Upper lobe of left lung (tissue), 4 donors: ENCODE data around the gene PPP6R1.

Experiments
- POLR2A ChIP-seq, 4 donors: fragments of 450-650 bp; IDR thresholded peaks; one replicate each; pipeline ENCODE4 v1.5.1; 2016 to 2017; ENCODE audit warnings: antibody characterized with exemption in 4 of 4, mild to moderate bottlenecking in 2 of 4
- TF ChIP-seq, protein P1 (sequence below), 6 experiments: fragments of 450-650 bp in 4 of 6; fragments of 200-600 bp in 2 of 6; sonication (generic) in 2 of 6; IDR thresholded peaks; one replicate each; pipeline ENCODE4 v1.5.1; 2016 to 2019; ENCODE audit warnings: antibody characterized with exemption in 6 of 6

DNA sequence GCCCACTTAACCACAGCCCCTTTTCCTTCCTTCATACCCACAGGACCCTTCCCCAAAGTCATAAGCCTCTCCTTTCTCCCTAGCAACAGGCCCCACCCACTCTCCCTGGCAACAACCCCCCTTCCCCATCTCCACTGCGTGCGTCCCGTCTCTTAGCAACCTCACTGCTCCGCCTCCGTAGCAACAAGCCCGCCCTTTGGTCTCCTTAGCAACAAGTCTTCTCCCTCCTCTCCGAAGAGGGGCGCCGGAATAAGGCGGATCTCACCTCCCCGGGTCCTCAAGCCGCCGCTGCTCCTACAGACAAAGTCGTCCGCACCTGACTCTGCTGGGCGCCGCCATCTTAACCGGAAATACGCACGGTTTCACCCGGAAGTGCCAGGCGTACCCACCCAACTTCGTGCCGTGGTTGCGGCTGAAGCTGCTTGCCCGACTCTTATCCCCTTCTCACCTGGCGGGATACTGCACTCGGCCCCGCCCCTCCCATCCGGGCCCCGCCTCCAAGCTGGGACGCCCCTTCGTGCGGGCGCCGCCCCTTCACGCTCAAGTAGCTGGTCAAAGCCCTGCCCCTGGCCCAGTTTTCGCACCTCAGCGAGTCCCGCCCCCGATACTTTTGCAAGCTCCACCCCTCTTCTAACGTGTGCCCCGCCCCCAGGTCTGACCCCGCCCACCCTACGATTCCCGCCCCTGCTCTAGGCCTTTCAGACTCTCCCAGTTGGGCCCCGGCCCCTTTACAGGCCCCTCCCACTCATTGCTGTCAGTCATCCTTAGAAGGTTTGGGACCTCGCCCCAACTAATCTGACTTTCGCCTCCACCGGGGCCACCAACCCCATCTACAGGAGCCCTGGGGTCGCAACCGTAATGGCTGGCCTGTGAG lies 21.2 kb upstream of the PPP6R1 start, which contains the start of gene HSPBP1:
- TF ChIP-seq, protein P1, sequence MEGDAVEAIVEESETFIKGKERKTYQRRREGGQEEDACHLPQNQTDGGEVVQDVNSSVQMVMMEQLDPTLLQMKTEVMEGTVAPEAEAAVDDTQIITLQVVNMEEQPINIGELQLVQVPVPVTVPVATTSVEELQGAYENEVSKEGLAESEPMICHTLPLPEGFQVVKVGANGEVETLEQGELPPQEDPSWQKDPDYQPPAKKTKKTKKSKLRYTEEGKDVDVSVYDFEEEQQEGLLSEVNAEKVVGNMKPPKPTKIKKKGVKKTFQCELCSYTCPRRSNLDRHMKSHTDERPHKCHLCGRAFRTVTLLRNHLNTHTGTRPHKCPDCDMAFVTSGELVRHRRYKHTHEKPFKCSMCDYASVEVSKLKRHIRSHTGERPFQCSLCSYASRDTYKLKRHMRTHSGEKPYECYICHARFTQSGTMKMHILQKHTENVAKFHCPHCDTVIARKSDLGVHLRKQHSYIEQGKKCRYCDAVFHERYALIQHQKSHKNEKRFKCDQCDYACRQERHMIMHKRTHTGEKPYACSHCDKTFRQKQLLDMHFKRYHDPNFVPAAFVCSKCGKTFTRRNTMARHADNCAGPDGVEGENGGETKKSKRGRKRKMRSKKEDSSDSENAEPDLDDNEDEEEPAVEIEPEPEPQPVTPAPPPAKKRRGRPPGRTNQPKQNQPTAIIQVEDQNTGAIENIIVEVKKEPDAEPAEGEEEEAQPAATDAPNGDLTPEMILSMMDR (IDR thresholded peaks at IDR 0.05): no peak
- peak in 2 of 4 donors; percentile 7 to 47 for TF ChIP-seq POLR2A (IDR thresholded peaks at IDR 0.05)
